Heart left ventricle (tissue), 13 donors: ENCODE data around the gene WASF1.

ENCODE experiments used
- CTCF ChIP-seq, 12 donors: fragments of 200-600 bp; sonication (generic) in 4 of 12; IDR thresholded peaks; one replicate each; pipeline versions ENCODE4 v1.5.0 to v1.8.0; 2018 to 2022; ENCODE audit warnings: antibody characterized with exemption in 12 of 12, mild to moderate bottlenecking in 5 of 12
- POLR2A ChIP-seq, 2 donors: fragments of 450-650 bp; IDR thresholded peaks; one replicate each; pipeline ENCODE4 v1.6.1; 2017; ENCODE audit warnings: antibody characterized with exemption in 2 of 2, mild to moderate bottlenecking in 2 of 2, moderate library complexity in 2 of 2
- donor health status: ischemic (EF 13 %, LVEDD 7.1; RV severe dilation, severe dysfunction).
- donor health status: DM: no; HTN: yes; CAD: no.
- donor health status: DM: no; HTN: no; CAD: no.
- donor health status: ischemic (EF 25% LVEDD 6.9; RV normal size, moderate dysfunction).
- donor health status: ischemic (EF 25% LVEDD 5.7; RV mildly dilated, moderate dysfunction).
- donor health status: ischemic (EF 35%, LVEDD 5.7; RV mildly dilated, moderate dysfunction).
- donor health status: nonischemic (EF 11% LVEDD 7.7; RV severe dilation, severe dysfunction).
- donor health status: DM: yes; HTN: yes; CAD: no.
- donor health status: PGD.
- donor health status: ischemic (EF 29% LVEDD 5.4; RV normal size, mild dysfunction).
- donor health status: nonischemic (EF 23%, LVEDD 6.1; RV moderate dilation, normal function).

- TF ChIP-seq CTCF (IDR thresholded peaks at IDR 0.05) (no peak), POLR2A (IDR thresholded peaks at IDR 0.05) (no peak)
These were observed 31.6 kb downstream of the WASF1 start for GRCh38 chr6:110147870-110148269.
